Lower leg skin (tissue), 4 donors: ENCODE results near the gene CENPP. TPM values are rescaled to one million over a fixed set of nuclear protein-coding genes. Genes with fewer than 3 reads are reported as not detected.

ENCODE experiments used
- DNase-seq, 2 donors: peaks; one replicate each; pipeline ENCODE4 v3.0.0-alpha.2; 2019; ENCODE audit warnings: low spot score in 2 of 2
- H3K4me3 ChIP-seq: fragments of 200-600 bp; sonication (generic); 2 replicates; pipeline ENCODE4 v1.5.1; 2017; ENCODE audit warnings: mild to moderate bottlenecking, low read depth; ENCODE audit not compliant: poor library complexity, severe bottlenecking
- CTCF ChIP-seq, 3 donors: fragments of 450-650 bp; IDR thresholded peaks; one replicate each; pipeline ENCODE4 v1.5.1; 2016; ENCODE audit warnings: antibody characterized with exemption in 3 of 3, mild to moderate bottlenecking in 3 of 3, moderate library complexity in 2 of 3
- POLR2A ChIP-seq, 2 donors: fragments of 450-650 bp; IDR thresholded peaks; one replicate each; pipeline ENCODE4 v1.6.1; 2016 to 2017; ENCODE audit warnings: antibody characterized with exemption in 2 of 2, mild to moderate bottlenecking in 1 of 2, moderate library complexity in 1 of 2
- WGBS, 2 donors: methylation state at CpG; one replicate each; pipeline ENCODE4 v1.1.5; 2018; 5-methylcytosine and 5-hydroxymethylcytosine counted together
- intact Hi-C: fragments of 100-400 bp; cut with DNase I; formaldehyde crosslinking; loops from one replicate; pipeline ENCODE4 v1.15.0; 2023; ENCODE audit warnings: low total_unique reads
- total RNA-seq, 4 donors: library from RNA; depleted of rRNA; stranded (reverse); fragments of >200 nt; gene quantifications; one replicate each; pipeline ENCODE4 v1.1.0, GENCODE V29; 2016

CENPP gene
- total RNA-seq, 4 donors from 2014 or later, result 7.8 to 28.8 (median 12.2) TPM

GRCh38 chr9:92508018-92508820, 182.5 kb downstream of the CENPP start:
- no peak for DNase-seq
- intact Hi-C loops, result no loop called here
- TF ChIP-seq POLR2A (IDR thresholded peaks at IDR 0.05) (no peak), CTCF (IDR thresholded peaks at IDR 0.05) (no peak)
- H3K4me3 ChIP-seq, result no peak overlapping the region
- WGBS, 2 donors, result 58 to 75% methylated on average over 9 to 10 of the region's 10 CpGs

- TF ChIP-seq POLR2A (IDR thresholded peaks at IDR 0.05) (no peak), CTCF (IDR thresholded peaks at IDR 0.05) (no peak)
- H3K4me3 ChIP-seq, result no peak overlapping the region
- DNase-seq, result no peak
- intact Hi-C loops, result no loop called here
- 86 to 94% methylated on average over 5 of the region's 5 CpGs for WGBS, 2 donors
Observed at GRCh38 chr9:92509050-92509449, 183.3 kb downstream of the CENPP start.

GRCh38 chr9:92510747-92511146, 185.0 kb downstream of the CENPP start:
- TF ChIP-seq POLR2A (IDR thresholded peaks at IDR 0.05) (no peak), CTCF (IDR thresholded peaks at IDR 0.05) (no peak)
- H3K4me3 ChIP-seq, result no peak overlapping the region
- intact Hi-C loops, result no loop called here
- DNase-seq, result no peak

- intact Hi-C loops, result no loop called here
- 65 to 90% methylated on average over 3 of the region's 3 CpGs for WGBS, 2 donors
- H3K4me3 ChIP-seq, result no peak overlapping the region
- TF ChIP-seq POLR2A (IDR thresholded peaks at IDR 0.05), result no peak
- DNase-seq, result no peak
Observed at GRCh38 chr9:92512622-92513021, 186.9 kb downstream of the CENPP start.

- DNase-seq, result no peak
- intact Hi-C loops, result no loop called here
- WGBS, 2 donors, result 70 to 74% methylated on average over 3 of the region's 3 CpGs
- no peak for TF ChIP-seq POLR2A (IDR thresholded peaks at IDR 0.05)
- TF ChIP-seq CTCF (IDR thresholded peaks at IDR 0.05), result no peak
- H3K4me3 ChIP-seq, result no peak overlapping the region
Observed at GRCh38 chr9:92513349-92513748, 187.6 kb downstream of the CENPP start.

GRCh38 chr9:92514635-92515034, 188.9 kb downstream of the CENPP start:
- 90 to 95% methylated on average over 10 of the region's 10 CpGs for whole genome bisulfite sequencing, 2 donors
- TF ChIP-seq POLR2A (IDR thresholded peaks at IDR 0.05) (no peak), CTCF (IDR thresholded peaks at IDR 0.05) (no peak)
- intact Hi-C loops, result no loop called here
- DNase-seq, result no peak
- H3K4me3 ChIP-seq, result no peak overlapping the region
